HCT116 (cell line): Measurements from ENCODE around the gene CDC42BPB.

Source experiments
- ELF1 ChIP-seq: IDR thresholded peaks from 2 replicates; pipeline ENCODE4 v1.6.1; 2012; ENCODE audit warnings: low read depth, borderline replicate concordance
- EZH2 ChIP-seq: fragments of 200-600 bp; sonication (generic); IDR thresholded peaks from 2 replicates; pipeline ENCODE4 v1.6.1; 2017; ENCODE audit warnings: antibody characterized with exemption, mixed run types
- EZH2phosphoT487 ChIP-seq: fragments of 200-600 bp; IDR thresholded peaks from 2 replicates; pipeline ENCODE4 v1.6.1; 2018; ENCODE audit warnings: antibody characterized with exemption, borderline replicate concordance
- FOSL1 ChIP-seq: IDR thresholded peaks from 2 replicates; pipeline ENCODE4 v1.6.1; 2012; ENCODE audit warnings: low read depth
- POLR2A ChIP-seq: IDR thresholded peaks from 2 replicates; pipeline ENCODE4 v1.7.0; 2011; ENCODE audit warnings: borderline replicate concordance; ENCODE audit not compliant: insufficient read depth, insufficient read length; ENCODE audit errors: extremely low read depth
- POLR2AphosphoS5 ChIP-seq: IDR thresholded peaks from 2 replicates; pipeline ENCODE4 v1.6.1; 2011; ENCODE audit warnings: mild to moderate bottlenecking, low read depth, low read length, moderate library complexity
- SP1 ChIP-seq: IDR thresholded peaks from 2 replicates; pipeline ENCODE4 v1.6.1; 2012; ENCODE audit warnings: low read depth
- TCF7L2 ChIP-seq: IDR thresholded peaks from 2 replicates; pipeline ENCODE4 v1.7.0; 2011; ENCODE audit warnings: borderline replicate concordance, inconsistent platforms; ENCODE audit not compliant: insufficient read depth, insufficient read length; ENCODE audit errors: extremely low read depth
- YY1 ChIP-seq: IDR thresholded peaks from 2 replicates; pipeline ENCODE4 v1.6.1; 2011; ENCODE audit warnings: low read length, low read depth, moderate library complexity, mild to moderate bottlenecking; ENCODE audit not compliant: insufficient replicate concordance; ENCODE audit errors: extremely low read depth
- ZNF274 ChIP-seq: fragments of 200-500 bp; sonication (Bioruptor generic); IDR thresholded peaks from 2 replicates; pipeline ENCODE4 v1.6.1; 2014; ENCODE audit warnings: mild to moderate bottlenecking, low read depth, low read length, inconsistent platforms
- TF ChIP-seq, protein P1 (sequence below), 3 experiments: fragments of 200-600 bp in 1 of 3; sonication (generic) in 1 of 3; IDR thresholded peaks in 2 of 3; conservative IDR thresholded peaks in 1 of 3; 2 replicates each; pipeline ENCODE4 v1.5.1; 2012 to 2017; ENCODE audit warnings: low read depth in 2 of 3, low read length in 2 of 3, antibody characterized with exemption in 1 of 3, borderline replicate concordance in 1 of 3, control low read depth in 1 of 3, mild to moderate bottlenecking in 1 of 3, mixed read lengths in 1 of 3, mixed run types in 1 of 3, moderate library complexity in 1 of 3; ENCODE audit not compliant: insufficient read depth in 1 of 3
- TF ChIP-seq, protein P2 (sequence below): IDR thresholded peaks from 2 replicates; pipeline ENCODE4 v1.6.1; 2012
- TF ChIP-seq, protein P3 (sequence below): IDR thresholded peaks from 2 replicates; pipeline ENCODE4 v1.6.1; 2012
- TF ChIP-seq, protein P4 (sequence below): IDR thresholded peaks from 2 replicates; pipeline ENCODE4 v1.6.1; 2011; ENCODE audit warnings: mild to moderate bottlenecking, low read length, moderate library complexity; ENCODE audit not compliant: insufficient replicate concordance; ENCODE audit errors: extremely low read depth

DNA sequence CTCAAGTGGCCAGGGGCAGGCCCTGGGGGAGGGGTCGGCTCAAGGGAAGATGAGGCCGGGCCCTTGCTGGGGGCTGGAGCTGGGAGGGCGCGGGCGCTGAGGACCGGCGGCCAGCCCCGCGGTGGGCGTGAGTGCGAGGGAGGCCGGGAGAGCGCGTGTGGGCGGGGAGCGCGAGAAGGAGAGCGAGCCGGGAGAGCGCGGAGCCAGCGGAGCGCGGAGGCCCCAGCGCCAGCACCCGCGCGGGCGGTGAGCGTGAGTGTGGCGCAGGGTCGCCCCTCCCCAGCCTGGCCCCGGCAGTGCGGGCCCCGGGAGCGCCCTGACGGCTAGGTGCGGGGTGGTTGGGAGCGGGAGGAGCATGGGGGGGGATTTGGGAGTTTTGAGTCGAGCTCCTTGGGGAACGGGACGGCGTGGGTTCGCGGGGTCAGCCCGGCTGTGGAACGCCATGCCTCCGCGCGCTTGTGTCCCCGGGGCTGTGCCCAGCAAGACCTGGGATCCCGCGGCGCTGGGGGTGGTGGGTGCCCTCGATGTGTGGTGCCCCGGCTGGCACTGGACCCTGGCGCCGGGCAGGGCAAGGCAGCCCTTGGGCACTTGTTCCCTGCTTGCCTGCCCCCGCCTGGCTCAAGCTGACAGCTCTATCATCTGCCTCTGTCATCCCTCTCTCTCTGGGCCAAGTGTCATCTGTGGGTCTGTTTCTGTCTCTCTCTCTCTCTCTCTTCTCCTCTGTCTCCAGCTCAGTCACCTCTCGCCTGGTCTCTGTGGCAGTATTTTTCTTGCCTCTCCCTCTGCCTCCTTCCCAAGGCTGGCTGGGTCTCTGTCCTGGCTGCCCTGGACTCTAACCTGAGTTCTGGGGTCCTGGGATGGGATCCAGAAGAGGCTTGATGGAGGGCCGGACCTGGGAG is 26.9 kb upstream of the CDC42BPB start, which contains the start of gene LBHD2:
- no peak for TF ChIP-seq FOSL1
- TF ChIP-seq POLR2A = no peak
- TF ChIP-seq YY1 = no peak
- TF ChIP-seq, protein P1, sequence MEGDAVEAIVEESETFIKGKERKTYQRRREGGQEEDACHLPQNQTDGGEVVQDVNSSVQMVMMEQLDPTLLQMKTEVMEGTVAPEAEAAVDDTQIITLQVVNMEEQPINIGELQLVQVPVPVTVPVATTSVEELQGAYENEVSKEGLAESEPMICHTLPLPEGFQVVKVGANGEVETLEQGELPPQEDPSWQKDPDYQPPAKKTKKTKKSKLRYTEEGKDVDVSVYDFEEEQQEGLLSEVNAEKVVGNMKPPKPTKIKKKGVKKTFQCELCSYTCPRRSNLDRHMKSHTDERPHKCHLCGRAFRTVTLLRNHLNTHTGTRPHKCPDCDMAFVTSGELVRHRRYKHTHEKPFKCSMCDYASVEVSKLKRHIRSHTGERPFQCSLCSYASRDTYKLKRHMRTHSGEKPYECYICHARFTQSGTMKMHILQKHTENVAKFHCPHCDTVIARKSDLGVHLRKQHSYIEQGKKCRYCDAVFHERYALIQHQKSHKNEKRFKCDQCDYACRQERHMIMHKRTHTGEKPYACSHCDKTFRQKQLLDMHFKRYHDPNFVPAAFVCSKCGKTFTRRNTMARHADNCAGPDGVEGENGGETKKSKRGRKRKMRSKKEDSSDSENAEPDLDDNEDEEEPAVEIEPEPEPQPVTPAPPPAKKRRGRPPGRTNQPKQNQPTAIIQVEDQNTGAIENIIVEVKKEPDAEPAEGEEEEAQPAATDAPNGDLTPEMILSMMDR (IDR thresholded peaks at IDR 0.05 in 2 of 3, conservative IDR thresholded peaks at IDR 0.05 in 1 of 3; ENCODE audit: borderline replicate concordance in 1 of 3, insufficient read depth in 1 of 3, low read depth in 2 of 3, low read length in 2 of 3) = no peak
- TF ChIP-seq, protein P2, sequence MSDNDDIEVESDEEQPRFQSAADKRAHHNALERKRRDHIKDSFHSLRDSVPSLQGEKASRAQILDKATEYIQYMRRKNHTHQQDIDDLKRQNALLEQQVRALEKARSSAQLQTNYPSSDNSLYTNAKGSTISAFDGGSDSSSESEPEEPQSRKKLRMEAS = no peak
- TF ChIP-seq EZH2phosphoT487 = no peak
- TF ChIP-seq ELF1 = no peak
- no peak for TF ChIP-seq POLR2AphosphoS5
- no peak for TF ChIP-seq SP1
- TF ChIP-seq, protein P3, sequence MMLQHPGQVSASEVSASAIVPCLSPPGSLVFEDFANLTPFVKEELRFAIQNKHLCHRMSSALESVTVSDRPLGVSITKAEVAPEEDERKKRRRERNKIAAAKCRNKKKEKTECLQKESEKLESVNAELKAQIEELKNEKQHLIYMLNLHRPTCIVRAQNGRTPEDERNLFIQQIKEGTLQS = no peak
- no peak for TF ChIP-seq ZNF274
- TF ChIP-seq, protein P4, sequence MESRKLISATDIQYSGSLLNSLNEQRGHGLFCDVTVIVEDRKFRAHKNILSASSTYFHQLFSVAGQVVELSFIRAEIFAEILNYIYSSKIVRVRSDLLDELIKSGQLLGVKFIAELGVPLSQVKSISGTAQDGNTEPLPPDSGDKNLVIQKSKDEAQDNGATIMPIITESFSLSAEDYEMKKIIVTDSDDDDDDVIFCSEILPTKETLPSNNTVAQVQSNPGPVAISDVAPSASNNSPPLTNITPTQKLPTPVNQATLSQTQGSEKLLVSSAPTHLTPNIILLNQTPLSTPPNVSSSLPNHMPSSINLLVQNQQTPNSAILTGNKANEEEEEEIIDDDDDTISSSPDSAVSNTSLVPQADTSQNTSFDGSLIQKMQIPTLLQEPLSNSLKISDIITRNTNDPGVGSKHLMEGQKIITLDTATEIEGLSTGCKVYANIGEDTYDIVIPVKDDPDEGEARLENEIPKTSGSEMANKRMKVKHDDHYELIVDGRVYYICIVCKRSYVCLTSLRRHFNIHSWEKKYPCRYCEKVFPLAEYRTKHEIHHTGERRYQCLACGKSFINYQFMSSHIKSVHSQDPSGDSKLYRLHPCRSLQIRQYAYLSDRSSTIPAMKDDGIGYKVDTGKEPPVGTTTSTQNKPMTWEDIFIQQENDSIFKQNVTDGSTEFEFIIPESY = no peak
- no peak for TF ChIP-seq EZH2
- no peak for TF ChIP-seq TCF7L2
